Fibroblast of villous mesenchyme (primary cell): ENCODE data around the gene DTX3L. TPM values are rescaled to one million over a fixed set of nuclear protein-coding genes. Genes with fewer than 3 reads are reported as not detected.

Source experiments
- DNase-seq: peaks from one replicate; pipeline ENCODE4 v3.0.0-alpha.2; 2010; ENCODE audit warnings: low read depth
- H3K4me3 ChIP-seq: 2 replicates; pipeline ENCODE4 v1.5.1; 2011; ENCODE audit warnings: low read depth, mild to moderate bottlenecking, low read length
- CTCF ChIP-seq: IDR thresholded peaks from 2 replicates; pipeline ENCODE4 v1.5.1; 2012; ENCODE audit warnings: low read depth, mild to moderate bottlenecking, low read length; ENCODE audit not compliant: insufficient read depth
- total RNA-seq: library from RNA; depleted of rRNA; stranded (reverse); fragments of >200 nt; gene quantifications from 2 replicates; pipeline ENCODE4 v1.2.3, GENCODE V29; 2012

The DTX3L gene
- 25.1 and 36.7 TPM in 2 replicates for total RNA-seq

- DNase-seq, result peak; percentile 87
- H3K4me3 ChIP-seq, result peak within 1 kb of the TSS; percentile 87
- no peak for TF ChIP-seq CTCF
Measured at GRCh38 chr3:122564155-122564912, at the start of gene DTX3L, which contains the start of gene PARP9. DTX3L (plus strand) TSS chr3:122564338; CDS start chr3:122564427, 89 bp downstream. PARP9 (minus strand) TSS chr3:122564300; CDS start chr3:122559620, 4,680 bp downstream.

- TF ChIP-seq CTCF, result no peak
- peak overlapping the region; percentile 78 for H3K4me3 ChIP-seq
- no peak for DNase-seq
Measured at GRCh38 chr3:122515020-122515468, 49.1 kb upstream of the DTX3L start.

- no peak for DNase-seq
- TF ChIP-seq CTCF, result no peak
- no peak overlapping the region for H3K4me3 ChIP-seq
Measured at GRCh38 chr3:122515870-122516269, 48.3 kb upstream of the DTX3L start.

- no peak for DNase-seq
- TF ChIP-seq CTCF, result no peak
- no peak overlapping the region for H3K4me3 ChIP-seq
Measured at GRCh38 chr3:122516846-122517360, 47.2 kb upstream of the DTX3L start.

GRCh38 chr3:122519693-122520092, 44.4 kb upstream of the DTX3L start:
- DNase-seq, result peak; percentile 7
- no peak overlapping the region for H3K4me3 ChIP-seq
- TF ChIP-seq CTCF, result no peak

- H3K4me3 ChIP-seq, result no peak overlapping the region
- DNase-seq, result no peak
- TF ChIP-seq CTCF, result no peak
Measured at GRCh38 chr3:122520861-122521260, 43.3 kb upstream of the DTX3L start.
